ENCODE measurements around the gene NPSR1.
"Not testable (repeated sequence)": the region's sequence is repeated elsewhere in the genome, so short reads cannot be mapped to it uniquely, and the experiment has no call there.

The NPSR1 gene

DNA sequence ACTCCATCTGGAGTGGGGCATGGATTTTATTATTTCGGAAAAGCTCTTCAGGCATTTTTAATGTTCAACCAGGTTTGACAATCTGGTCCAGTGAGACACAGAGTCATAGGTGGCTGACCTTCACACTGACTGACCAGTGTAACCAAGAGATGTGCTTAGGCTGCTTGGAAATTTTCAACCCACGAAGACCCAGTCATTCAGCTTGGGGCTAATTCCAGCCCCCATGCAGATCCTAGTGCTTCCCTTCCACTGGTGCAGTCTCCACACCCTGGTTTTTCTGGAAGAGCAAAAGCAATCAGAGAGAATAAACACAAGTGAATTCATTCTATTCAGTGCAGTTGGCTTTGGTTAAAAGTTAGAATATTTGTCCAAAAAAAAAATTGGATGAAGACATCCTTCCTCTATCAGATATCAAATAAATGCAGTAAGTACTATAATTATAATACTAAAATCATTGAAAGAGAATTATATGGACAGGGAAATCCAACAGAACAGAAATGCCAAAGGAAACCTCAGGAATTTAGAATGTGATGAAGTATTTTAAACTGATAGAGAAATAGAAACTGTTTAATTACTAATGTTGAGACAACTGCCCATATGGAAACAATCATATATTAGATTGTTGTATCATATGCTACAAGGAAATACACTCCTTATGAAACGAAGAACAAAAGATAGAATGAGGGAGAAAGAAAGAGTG lies 178.0 kb downstream of the NPSR1 start:
- DNase-seq (ENCODE audit: low read depth), result no peak

DNA sequence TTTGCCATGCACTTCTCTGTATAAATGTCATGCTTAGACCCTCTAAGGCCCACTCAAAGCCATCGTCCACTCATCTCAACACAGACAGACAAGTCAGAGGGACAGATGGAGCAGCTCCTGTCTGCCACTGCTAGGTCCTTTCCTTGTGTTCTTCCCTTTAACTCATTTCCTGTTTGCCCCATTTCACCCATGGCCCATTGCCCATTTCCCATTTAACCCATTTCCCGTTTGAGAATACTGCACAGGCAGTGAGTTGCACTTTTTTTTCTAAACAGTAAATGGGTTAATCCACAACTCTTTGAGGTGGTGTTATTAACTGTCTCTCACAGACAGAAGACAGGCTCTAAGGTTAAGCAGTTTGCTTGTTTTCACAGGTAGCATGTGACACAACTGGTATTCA lies 179.3 kb downstream of the NPSR1 start:
- no peak for DNase-seq (ENCODE audit: low read depth)

DNA sequence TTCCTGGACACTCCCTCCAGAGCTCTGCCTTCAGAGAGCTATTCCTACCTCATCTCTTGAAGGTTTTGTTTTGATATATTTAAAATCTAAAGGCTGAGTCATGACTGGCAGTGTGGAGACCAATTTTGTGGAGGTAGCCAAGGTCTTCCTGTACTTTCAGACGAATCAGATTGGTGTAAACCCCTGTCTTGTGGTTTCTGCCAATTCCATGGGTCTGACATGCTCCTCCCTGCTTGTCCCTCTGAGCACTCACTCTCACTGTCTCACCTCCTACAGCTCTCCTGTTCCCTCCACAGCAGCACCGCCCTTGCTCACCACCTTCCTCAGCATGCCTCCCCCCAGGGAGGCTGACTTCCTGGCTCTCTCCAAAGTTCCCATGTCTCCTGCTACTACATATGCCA lies 179.8 kb downstream of the NPSR1 start:
- DNase-seq (ENCODE audit: low read depth), result no peak

DNA sequence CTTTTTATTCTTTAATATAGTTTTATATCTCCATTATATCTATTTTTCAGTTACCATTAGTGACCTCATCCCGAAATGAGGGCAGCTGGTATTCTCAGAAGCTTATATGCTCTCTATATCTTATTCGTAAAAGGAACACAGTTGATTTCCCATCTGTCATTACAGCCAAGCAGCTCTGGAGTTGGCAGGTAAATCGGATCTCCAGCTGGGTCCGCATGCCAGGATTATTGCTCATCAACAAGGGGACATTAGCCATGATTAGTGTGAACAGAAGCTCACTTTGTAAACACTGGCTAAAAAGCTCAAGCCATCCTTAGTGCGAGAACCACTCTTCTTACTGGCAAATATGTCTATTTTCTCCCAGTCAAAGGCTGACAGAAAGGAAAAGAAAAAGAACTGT lies 180.3 kb downstream of the NPSR1 start:
- no peak for DNase-seq (ENCODE audit: low read depth)

DNA sequence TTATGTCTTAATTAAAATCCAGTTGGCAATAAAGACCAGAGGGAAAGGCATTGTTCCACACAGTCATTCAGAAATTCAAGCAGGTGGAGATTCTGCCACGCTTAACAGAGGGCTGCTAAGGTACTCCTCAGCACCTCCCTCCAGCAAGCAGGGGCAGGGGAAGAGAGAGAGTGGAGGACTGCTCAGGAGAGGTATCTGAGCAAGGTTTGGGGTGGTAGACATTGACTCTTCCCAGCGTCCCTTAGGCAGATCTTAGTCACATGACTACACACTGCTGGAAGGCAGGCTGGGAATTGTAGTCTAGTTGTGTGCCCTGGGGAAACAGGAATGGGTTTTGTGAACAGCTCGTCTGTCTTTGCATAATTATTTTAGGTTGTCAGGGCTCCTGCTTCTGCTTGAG lies 181.6 kb downstream of the NPSR1 start:
- no peak for DNase-seq (ENCODE audit: low read depth)

DNA sequence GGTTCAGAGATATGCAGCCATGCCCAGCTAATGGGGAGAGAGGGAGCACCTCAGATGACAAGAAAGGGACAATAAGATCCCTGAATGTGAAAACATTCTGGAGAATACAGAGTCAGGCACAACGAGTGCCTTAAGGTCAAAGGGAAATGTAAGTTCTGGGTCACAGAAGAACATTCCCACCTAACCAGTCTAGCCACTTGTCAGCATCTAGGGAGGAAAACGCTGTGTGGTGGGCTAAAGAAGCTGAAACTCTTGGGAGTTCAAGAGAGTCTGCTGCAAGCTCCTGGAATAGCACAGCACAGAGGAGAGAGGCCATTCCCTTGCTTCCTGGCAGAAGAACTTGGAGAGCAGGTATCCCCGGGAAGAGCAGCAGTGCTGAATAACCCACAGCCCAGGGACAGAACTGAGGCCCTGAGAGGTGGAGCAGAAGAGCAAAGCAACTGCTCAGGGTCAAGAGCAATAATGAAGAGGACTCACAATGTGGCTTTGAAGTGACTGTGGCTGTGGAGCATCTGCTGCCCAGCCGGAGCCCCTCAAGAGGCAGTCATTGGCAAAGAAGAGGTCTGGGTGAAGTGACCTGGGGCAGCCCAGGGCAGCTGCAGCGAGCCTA lies 182.3 kb downstream of the NPSR1 start:
- no peak for DNase-seq (ENCODE audit: low read depth)

DNA sequence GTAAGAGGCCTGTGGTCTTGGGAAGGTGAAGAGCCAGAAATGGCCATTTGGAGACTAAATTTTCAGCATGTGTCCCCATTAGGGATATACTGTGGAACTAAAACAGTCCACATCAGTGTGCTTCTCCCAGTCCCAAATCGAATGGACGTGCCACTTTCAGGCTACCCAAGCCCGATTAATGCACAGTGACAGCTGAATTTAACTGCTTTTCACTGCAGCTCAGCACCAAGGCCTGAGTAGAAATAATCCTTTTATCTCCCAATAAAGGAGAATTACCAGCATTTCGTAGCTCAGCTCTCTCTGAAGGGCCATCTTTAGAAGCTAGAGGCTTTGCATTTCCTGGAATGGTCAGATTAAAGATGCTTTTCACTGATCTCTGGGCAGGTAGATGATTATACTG lies 183.3 kb downstream of the NPSR1 start:
- no peak for DNase-seq (ENCODE audit: low read depth)

DNA sequence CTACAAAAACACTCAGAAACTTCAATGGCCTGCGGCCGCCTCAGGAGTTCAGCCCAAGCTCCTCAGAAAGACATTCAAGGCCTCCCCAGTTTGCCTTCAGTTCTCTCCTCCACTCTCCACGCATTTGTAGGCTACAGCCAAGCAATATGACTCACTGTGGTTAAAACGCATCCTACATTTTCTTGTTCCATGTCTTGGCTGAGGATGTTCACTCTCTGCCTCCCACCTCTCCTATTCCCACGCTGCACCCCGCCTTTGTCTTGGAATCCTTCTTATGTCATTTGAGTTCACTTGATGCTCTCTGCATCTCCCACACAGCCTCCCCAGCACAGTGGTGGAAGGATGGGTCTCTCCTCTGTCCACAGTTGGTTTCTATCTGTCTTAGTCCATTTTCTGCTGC lies 184.8 kb downstream of the NPSR1 start:
- DNase-seq (ENCODE audit: low read depth), result no peak

DNA sequence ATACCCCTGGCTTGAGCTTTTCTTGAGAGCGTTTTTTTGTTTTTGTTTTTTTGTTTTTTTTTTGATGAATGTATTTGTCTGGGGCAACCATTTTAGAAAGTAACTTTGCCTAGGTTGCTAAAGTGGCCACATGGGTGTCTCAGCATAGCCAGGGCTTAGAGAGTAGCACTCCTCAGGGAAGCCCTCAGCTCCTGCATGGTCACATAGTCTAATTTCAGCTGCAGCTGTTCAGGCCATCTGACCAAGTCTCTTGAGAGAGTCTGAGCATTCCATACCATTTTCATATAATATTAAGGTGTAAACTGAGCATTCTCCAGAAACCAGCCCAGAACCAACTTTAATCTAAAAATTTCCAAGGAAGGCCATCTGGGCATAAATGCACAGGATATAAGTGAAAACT lies 186.4 kb downstream of the NPSR1 start:
- no peak for DNase-seq (ENCODE audit: low read depth)

DNA sequence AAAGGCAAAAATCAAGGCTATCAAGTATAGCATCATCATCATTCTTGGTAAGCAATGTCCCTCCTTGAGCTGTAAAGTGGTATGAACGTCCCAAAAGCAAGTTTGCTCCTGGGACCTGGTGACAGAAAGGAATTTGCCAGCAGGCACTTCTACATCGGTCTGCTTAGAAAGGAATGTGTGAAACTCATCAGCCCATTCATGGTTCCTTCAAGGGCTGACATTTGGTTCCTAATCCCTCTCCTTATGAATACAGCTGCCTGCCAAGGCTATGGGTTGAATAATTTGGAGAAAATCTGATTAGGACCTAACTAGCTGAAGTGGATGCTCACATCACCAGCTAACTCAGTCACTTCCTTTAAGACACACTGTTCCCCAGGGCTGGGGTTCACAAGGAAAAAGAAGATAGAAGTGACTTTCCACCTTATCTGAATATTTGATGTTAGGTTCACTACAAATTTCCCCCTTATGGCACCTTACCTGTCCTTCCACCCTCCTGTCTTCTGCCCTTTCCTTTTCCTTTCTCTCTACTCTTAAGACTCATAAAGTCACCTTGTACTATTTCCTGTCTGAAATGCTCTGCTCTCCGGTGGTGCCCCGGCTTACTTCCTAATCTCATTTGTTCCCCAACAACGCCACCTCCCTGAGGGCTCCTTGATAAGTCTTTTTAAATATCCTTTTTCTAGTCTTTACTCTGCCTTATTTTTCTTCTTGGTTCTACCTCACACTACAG lies 187.1 kb downstream of the NPSR1 start:
- no peak for DNase-seq (ENCODE audit: low read depth)

DNA sequence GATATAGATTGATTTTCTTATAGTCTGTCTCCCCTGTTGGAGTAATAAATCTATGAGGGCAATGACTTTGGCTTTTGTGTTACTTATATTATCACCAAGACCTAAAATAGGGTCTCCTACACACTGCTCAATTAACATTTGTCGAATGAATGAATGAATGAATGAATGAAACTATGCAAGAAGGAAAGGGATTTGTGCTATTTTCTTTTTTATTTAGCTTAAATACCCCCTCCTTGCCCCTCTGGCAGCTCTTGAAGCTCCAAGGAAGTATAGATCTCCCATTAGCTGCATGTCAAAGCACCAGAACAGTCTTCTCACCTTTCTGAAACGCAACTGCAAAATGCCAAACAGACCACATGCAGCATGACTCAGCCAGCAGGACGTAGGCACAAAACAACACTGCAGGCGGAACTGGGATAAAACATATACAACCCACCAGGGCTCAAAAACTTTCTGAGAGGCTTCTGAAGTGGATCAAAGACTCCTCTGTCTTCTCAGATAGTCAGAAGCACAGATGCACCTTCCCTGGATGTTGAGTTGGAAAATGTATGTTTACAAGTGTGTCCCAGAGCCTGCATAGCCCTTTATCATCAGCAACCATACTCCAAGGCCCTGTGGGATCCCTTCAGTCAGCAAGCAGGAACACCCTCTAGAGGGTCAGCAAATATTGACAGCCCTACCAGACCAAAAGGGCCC lies 187.8 kb downstream of the NPSR1 start:
- no peak for DNase-seq (ENCODE audit: low read depth)

DNA sequence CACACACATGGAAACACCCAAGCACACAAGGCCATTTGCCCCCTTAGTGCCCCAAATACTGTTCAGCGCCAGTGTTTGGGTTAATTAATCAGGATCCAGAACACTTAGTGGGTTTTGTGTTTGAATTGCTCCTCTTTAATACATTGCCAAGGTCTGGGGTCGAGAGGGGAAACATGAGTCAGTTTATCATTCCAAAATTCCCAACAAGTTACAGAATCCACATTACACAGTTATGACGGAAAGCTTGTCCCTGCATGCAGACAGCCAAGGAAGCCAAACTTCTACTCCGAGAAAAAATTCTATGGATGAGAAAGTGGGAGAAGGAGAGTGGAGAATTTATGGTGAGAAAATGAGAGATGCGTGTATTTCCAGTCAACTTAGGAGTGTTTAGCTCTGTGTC lies 189.0 kb downstream of the NPSR1 start:
- DNase-seq (ENCODE audit: low read depth), result no peak

DNA sequence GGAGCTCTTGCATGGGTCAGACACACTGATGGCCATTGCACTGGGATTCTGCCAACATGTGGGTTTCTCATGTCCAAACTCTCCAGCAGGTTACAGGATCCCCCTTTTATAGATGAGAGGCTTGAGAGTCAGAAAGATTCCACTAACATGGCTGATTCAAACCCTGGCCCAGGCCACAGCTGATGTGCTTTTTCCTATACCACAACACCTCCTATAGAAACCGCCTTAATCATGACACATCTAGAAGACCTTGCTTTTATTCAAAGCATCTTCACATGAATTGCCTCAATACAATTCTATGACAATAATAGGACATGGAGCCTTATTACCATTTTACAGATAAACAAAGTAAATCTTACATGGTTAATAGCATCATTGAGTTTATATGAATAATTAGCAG lies 190.7 kb downstream of the NPSR1 start:
- no peak for DNase-seq (ENCODE audit: low read depth)

DNA sequence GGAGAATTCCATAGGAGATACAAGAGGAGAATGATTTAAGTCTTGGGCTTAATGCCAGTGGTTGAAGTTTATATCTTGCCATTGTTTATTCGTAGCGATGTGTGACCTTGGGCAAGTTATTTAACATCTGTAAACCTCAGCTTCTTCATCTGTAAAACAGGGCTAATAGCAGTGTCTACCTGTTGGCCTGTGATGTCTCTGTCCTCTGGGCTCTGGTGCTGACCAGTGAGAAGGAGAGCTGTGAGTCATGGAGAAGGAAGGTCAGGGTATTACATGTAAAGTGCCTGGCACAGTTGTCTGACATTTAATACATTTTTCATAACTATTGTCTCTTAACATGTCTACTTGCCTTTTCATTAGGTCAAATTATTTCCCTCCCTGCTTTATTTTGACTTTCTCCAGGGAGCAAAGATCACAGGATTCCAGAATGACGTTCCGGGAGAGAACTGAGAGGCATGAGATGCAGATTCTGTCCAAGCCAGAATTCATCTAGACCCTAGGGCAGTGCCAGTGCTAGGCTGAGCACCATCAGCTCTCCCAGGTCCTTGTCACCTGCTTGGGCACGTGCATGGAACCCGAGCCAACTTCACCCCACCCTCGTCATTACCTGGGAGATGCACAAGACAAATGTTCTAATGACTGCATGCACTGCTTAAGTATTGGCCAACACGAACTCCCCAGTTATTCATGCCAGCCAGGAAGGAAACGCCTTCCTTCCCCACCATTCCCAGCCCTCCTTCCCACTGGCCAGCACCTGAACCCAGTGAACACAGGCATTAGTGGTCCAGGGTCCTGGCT lies 191.3 kb downstream of the NPSR1 start:
- no peak for DNase-seq (ENCODE audit: low read depth)

DNA sequence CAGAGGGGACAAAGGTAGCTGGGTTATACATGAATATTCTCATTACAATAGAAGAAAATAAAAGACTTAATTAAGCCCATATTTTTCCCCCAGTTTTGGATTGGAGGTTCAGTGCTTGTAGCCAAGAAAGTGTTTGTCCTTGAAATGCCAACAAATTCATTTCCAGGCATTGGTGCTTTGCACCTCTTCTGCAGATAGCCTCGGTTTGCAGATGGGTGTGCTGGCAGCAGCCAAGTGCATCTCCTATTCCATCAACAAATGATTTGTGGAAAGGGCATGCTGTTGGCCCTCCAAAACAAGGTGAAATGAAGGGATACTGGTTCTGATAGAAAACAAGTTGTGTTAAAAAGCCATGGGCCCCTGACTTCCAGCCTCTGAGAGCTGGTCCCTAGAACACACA lies 192.0 kb downstream of the NPSR1 start:
- DNase-seq (ENCODE audit: low read depth), result no peak

DNA sequence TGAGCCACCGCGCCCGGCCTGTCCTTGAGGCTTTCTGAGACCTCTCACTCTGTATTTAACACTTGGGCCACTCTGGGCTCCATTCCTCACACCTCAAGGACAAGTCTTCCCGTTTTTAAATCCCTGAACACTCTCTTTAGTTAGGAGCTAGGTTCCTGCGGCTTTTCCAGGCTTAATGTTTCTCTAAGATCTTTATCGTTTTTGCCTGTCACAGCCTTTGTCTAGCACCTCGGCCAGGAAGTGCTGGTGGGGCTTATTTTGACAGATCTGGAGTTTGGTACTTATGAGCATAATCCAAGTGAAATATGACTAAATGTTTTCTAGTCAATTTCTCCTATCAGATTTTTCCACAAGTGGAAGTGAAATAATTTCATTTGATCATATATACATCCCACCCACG lies 192.7 kb downstream of the NPSR1 start:
- no peak for DNase-seq (ENCODE audit: low read depth)

DNA sequence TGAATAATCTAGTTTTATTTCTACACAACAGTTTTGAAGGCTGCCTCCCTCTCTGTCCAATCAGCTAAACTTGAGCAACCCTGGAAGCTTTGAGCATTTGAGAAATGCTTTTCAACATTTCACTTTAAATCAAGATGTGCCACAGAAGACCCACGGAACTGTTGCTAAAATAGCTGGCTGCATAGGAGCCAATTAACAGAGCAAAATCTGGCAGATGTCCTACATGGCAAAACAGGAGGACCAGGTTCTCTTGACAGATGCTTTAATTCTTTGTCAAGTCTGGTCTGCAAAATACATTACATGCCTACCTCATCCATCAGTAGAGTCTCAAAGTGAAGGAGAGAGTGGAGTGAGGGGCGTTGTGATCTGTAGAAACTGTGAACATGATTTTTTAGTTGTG lies 193.4 kb downstream of the NPSR1 start:
- DNase-seq (ENCODE audit: low read depth), result no peak

DNA sequence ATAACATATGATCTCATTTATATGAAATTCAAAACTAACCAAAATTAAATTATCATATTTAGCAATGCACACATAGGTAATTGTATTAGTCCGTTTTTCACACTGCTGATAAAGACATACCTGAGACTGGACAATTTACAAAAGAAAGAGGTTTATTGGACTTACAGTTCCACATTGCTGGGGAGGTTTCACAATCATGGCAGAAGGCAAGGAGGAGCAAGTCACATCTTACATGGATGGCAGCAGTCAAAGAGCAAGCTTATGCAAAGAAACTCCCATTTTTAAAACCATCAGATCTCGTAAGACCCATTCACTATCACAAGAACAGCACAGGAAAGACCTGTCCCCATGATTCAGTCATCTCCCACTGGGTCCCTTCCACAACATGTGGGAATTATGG lies 200.4 kb downstream of the NPSR1 start:
- not testable (repeated sequence) for DNase-seq (ENCODE audit: low read depth)

DNA sequence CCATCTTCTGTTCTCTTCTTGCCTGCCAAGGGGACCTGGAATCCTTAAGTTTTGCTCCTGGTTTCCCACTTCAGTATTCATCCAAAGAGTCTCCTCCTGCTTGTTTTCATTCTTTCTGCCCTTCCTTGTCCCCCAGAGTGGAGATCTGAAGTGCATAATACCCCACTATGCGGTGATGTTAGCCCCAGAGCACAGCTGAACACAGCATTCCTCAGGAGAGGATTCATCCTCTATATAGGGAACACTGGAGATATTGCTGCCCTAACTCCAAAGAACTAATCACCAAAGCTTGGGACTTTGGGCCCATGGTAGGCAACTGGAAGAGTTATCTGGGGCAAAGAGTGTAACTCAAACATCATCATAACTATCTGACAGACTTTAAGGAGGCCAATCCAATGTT lies 201.3 kb downstream of the NPSR1 start:
- not testable (repeated sequence) for DNase-seq (ENCODE audit: low read depth)

DNA sequence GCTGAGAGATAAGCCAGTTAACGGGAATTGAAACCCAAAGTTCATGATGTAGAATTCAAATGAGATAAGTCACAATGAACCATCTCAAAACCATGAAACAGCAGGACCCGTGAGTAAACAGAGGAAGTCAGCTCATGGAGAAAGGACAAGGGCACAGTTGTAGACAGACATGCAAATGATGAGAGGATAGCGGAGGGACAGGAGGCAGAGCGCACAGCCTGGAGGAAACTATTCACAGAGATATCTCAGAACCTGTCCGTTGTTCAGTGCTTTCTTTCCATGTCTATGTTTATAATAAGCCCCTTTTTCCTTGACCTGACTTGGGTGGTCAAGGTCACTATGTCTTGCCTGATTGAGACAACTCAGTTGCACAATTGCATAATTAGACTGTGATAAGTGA lies 208.2 kb downstream of the NPSR1 start:
- DNase-seq (ENCODE audit: low read depth), result not testable (repeated sequence)

DNA sequence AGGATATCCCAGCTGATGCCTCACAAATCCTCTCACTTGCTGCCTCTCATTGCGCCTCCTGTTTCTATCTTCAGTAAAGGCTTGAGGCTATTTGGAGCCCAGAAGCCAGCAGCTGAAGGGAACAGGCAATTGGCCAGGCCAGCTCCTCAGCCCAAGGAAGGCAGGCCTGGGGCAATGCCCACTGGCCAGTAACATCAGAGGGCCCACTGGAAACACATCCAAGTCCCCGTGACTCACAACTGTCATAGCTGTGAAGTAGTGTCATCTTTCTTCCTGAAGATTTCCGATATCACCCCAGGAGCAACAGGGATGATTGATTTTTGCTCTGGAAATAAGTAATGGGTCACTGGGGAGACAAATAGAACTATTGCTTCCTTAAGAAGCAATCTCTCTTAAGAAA lies 209.3 kb downstream of the NPSR1 start:
- not testable (repeated sequence) for DNase-seq (ENCODE audit: low read depth)

DNA sequence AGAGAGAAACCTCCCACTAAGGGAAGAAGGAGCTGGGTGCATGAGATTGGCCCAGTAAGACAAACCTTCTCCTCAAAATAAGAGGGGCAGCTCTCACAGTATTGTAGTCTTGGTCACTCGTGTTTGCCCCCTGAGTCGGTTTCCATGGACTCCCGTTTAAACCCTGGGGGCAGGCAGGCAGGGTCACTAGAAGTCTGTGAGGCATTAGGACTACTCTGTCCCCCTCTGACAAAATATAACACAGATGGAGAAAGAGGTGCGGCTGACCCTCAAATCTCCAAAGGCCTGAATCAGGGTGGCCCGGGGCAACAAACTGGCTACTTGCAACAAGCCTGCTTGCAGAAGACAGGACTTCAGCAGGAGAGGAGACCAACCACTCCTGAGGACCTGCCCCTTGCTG lies 210.6 kb downstream of the NPSR1 start:
- DNase-seq (ENCODE audit: low read depth), result not testable (repeated sequence)

Measured in activated T-cell treated with anti-CD3 and anti-CD28 coated beads for 24 hours (primary cell).